PC-9 (cell line): ENCODE data around the gene IGSF6.

Experiments
- EZH2 ChIP-seq: fragments of 200-600 bp; sonication (generic); IDR thresholded peaks from 2 replicates; pipeline ENCODE4 v1.8.0; 2017; ENCODE audit warnings: antibody characterized with exemption, low read depth
- TF ChIP-seq, protein P1 (sequence below): fragments of 200-600 bp; sonication (generic); conservative IDR thresholded peaks from 2 replicates; pipeline ENCODE4 v1.6.1; 2017; ENCODE audit warnings: mixed run types, antibody characterized with exemption, mild to moderate bottlenecking, moderate library complexity

DNA sequence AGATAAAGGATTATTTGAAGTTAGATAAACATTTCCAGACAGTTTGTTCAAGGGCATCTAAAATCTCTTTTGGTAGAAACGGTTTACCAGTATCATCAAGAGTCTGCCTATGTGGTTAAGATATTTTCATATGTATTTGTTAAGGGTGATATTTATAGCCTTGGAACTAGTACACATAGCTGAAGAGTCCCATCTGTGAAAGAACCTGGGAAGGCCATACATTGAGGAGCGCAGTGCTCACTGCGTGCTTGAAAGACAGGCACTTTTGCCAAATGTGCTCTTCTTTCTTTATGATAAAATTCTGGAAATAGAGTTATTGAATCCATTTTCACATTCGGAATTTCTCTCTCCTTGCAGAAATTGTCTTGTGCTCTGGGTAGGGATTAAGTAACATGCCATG lies 7.7 kb downstream of the IGSF6 start:
- no peak for TF ChIP-seq EZH2
- TF ChIP-seq, protein P1, sequence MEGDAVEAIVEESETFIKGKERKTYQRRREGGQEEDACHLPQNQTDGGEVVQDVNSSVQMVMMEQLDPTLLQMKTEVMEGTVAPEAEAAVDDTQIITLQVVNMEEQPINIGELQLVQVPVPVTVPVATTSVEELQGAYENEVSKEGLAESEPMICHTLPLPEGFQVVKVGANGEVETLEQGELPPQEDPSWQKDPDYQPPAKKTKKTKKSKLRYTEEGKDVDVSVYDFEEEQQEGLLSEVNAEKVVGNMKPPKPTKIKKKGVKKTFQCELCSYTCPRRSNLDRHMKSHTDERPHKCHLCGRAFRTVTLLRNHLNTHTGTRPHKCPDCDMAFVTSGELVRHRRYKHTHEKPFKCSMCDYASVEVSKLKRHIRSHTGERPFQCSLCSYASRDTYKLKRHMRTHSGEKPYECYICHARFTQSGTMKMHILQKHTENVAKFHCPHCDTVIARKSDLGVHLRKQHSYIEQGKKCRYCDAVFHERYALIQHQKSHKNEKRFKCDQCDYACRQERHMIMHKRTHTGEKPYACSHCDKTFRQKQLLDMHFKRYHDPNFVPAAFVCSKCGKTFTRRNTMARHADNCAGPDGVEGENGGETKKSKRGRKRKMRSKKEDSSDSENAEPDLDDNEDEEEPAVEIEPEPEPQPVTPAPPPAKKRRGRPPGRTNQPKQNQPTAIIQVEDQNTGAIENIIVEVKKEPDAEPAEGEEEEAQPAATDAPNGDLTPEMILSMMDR = no peak
